NCI-H2029 treated with DMSO at 0.1 percent for 48 hours (cell line): ENCODE measurements around the gene KDM2A.
"Not testable (repeated sequence)": the region's sequence is repeated elsewhere in the genome, so short reads cannot be mapped to it uniquely, and the experiment has no call there.

ENCODE experiments used
- DNase-seq: peaks from one replicate; lab custom pipeline; 2025; lab: John Stamatoyannopoulos, UW

Gene KDM2A

DNA sequence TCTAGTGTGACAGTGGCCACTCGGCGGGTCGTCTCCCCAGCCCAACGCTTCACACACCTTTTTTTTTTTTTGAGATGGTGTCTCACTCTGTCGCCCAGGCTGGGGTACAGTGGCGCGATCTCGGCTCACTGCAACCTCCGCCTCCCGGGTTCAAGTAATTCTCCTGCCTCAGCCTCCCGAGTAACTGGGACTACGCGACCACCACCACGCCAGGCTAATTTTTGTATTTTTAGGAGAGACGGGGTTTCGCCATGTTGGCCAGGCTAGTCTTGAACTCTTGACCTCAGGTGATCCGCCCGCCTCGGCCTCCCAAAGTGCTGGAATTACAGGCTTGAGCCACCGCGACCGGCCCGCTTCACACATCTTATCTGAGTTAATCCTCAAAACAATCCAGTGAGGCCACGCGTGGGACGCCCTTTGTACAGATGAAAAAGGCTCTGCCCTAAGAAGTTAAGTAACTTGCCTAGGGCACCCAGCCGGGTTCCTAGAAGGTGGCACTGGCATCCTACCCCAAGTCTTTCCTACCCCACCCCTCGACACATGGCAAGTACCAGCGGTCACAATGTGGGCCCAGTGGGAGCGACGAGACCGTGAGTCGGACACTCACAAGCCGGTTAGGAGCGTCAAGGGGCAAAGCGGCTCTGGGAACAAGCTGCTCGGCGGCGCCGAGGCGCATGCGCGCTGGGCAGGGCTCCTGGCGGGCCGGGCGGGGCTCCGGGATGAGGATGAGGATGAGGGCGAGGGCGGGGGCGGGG lies 142.0 kb downstream of the KDM2A start:
- DNase-seq, result not testable (repeated sequence)

DNA sequence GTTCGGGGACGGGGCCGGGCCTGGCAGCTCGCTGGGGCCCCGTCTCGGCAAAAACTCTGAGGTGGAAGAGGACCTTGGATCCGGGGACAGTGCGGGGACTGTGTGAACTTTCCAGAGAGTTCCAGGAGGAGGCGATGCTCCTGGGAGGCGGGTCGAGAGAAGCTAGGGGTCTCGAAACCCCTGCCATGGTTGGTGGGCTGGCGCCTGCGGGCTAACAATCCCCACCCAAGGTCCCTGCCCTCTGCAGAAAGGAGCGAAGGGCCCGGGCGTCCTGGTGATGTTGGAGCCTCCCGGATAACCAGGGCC lies 142.5 kb downstream of the KDM2A start:
- no peak for DNase-seq

DNA sequence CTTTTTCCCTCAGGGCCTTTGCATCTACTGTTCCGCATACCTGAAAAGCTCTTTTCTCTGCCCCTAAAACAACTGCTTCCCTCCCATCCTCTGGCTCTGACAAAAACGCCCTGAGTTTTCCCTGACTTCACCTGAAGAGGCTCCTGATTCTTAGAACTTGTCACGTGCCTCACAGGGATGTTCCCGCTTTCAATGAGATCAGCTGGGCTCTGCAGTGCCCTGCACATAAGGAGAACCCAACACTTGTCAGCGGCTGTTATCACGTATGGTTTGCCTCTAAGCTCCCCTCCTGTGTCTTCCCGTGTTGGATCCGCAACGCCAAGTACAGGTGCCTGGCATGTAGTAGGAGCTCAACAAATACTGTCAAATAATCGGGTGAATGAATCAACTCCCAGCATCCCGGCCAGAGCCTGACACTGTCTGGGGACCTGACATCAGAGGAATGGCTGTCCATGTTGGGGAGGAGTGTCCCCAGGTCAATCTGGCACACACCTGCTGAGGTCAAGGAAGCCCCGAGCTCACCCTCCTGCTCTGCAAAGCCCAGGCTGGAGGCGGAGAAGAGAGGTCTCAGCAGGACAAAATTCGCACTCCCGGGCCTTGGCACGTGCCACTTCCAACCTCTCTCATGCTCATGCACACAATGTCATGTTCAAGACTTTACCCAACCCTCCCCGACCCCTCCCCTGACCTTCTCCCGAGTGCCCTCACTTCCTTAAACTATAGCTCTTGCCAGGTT lies 143.1 kb downstream of the KDM2A start:
- no peak for DNase-seq

DNA sequence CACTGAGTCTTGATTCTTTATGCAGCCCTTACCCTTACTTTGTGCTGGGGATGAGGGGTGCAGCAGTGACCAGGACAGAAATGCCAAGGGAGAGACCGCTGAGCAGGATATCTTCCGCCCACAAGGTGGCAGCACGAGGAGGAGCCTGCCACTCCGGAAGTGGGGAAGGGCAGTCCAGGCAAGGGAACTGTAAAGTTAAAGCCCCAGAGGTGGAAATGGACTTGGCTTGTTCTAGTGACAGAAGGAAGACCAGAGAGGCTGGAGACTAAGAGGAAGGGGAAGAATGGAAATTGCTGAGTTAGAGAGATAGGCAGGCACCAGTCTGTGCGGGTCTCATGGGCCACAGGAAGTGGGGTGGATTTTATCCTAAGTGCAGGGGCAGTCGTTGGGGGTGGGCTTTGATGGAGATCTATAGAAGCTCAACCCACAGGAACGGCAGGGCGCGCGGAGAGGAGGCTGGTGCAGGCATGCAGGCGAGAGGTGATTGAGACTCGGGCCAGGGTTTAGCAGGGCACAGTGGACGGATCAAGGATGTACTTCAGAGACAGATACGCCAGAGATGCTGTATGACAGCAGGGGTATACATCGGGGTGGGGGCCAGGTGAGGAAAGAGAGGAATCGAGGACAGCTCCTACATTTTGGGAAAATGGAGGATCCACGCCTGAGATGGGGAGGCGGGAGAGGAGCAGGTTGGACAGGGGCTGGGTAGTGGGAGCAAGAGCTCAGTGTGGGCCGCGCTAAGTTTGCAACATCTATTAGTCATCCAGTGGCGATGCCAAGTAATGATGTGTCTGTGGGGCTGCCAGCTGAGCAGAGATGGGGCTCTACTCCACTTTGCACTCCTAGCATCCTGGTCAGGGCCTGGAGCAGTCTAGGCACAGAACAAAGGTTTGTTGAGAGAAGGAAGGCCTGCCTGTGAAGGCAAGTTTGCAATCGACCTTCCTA lies 143.9 kb downstream of the KDM2A start:
- DNase-seq, result peak; percentile 67

DNA sequence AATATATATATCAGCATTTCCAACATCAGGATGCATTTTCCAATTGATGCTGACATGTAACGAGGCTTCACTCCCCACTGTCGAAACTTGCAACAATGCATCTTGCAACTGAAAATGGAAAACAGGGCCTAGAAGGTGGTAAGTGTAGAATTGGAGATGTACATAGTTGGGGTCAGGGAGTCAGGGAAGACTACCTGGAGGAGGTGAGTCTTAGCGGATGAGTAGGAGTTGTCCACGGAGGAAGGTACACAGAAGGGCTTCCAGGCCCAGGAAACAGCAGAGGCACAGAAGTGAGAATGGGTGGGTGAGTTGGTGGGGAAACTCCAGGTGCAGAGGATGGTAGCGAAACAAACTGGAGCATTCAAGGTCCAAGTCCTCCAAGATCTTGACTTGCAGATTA lies 145.2 kb downstream of the KDM2A start:
- DNase-seq, result no peak

DNA sequence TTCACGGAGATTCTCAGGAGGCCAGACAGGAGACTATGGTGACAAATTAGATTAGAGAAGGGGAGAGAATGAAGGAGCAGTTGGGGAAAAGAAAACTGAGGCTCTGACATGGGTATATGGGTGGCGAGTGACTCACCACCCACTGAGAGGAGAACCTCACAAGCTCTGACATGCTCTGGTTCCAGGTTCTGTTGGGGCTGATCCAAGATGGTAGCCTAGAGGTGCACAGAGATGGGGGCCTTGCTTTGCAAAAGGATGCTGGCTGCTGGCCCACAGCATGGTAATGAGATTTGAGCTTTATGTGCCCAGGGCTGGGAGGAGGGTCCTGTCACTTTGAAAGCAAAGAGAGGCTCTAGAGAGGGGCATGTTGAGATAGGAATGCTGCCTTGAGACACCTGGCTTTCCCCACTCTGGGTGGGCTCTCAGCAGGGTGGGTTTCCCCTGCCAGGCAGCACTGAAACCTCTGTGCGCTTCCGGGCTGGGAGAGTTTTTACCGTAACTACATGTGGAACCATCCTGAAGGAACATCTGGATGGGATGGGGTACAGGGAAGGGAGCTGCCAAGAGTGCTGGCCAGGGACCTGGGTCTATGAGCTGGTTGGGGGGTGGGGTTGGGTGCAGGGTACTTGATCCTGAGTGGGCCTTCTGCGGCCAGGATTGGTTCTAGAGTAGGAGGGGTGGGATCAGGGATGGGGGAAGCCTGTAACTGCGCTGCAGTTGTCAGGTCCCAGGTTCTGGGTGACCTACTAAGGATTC lies 146.0 kb downstream of the KDM2A start:
- DNase-seq, result no peak

DNA sequence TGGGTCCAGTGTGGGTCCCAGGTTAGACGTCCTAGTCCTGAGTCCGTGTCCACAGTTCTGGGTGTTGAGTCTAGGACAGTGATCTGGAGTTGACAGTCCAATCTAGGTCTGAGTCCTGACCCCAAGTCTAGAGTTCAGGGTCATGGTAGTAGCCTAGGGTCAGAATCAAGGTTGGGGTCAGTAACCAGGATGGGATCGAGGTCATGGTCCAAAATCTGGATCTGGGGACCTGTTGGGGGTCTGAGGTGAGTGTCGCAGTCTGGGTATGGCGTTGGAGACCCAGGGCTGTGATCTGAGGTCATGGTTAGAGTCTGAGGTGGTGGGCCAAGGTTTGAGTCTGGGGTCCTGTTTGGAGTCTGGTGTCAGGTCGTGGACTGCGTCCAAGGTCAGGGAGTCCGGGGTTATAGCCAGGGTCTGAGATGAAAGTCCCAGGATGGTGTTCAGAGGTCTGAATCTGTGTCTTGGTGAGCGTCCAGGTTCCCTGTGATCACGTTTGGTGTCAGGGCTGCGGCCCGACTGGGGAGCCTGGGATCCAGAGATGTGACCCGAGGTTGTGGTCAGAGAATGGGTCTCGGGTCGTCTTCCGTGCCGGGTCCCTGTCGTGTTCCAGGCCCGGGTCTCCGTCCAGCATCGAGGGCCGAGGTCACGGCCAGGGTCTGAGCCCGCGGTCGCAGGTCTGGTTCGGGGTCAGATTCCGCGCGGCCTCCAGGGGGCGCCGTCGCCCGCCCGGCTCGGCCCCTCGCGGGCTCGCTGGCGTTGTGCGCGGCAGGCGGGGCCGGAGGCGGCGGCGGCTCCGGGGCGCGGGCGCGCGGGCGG lies 146.8 kb downstream of the KDM2A start:
- no peak for DNase-seq

DNA sequence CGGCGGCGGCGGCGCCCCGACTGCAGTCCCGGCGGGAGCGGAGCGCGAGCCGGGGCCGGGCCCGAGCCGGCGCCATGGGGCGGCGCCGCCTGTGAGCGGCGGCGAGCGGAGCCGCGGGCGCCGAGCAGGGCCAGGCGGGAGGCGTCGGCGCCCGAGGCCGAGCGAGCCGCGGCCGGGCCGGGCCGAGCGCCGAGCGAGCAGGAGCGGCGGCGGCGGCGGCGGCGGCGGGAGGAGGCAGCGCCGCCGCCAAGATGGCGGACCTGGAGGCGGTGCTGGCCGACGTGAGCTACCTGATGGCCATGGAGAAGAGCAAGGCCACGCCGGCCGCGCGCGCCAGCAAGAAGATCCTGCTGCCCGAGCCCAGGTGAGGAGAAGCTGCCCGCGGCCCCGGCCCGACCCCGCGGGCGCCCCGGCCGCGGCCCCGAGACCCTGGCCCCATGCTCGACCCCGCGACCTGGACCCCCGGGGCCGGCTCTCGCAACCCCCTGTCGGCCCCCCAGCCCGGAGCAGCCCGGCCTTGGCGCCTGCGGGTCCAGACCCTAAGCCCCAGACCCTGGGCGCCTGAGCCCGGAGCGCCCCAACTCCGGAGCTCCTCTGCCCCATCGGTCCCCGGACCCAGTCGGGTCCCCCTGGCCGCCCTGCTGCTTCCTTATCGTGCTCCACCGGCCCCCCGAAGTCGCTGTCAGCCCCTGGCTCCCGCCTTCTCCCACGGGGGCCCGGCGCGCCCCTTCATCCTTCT lies 147.6 kb downstream of the KDM2A start, which contains the start of gene GRK2:
Gene GRK2 (plus strand): TSS at position 25 of the 739 bp plus-strand sequence. CDS start 227 bp downstream, at position 252.
- peak; percentile 27 for DNase-seq

DNA sequence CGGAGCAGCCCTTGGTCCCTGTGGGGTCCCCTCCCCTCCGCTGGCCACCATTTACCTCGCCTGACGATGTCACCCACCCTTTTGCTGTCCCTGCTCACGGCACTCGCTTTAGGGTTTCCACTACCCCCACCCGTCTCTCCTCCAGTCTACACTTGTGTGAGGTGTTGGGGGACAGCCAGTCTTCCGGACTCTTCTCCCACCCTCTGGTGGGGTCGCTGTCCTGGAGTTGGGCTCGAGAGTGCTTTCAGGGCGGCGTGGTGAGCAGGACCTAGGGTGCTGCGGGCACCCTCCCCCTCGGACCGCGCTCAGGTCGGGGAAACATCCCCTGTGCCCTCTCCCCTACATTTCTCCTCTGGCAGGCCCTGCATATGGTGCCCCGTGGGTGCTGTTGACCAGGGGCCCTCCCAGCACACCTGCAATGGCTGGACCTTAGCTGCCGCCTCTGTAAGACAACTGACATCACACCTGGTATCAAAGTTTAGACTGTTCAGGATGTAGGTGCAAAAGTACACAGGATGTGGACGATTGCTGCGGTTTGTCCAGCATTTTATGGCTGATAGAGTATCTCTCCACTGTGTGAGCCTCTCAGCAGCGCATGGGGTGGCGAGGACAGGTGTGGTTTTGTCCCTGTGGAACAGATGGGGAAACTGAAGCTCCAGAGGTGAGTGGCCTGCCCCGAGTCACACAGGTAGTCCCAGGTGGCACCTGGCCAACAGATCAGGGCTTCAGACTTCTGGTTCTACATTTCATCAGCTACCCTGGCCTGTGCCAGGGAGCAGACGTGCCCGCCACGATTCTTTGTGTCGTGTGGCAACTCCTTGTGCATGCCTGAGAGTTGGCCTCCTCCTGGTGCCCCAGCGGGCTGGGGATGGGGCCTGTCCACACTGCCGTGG lies 148.4 kb downstream of the KDM2A start:
- peak; percentile 37 for DNase-seq

DNA sequence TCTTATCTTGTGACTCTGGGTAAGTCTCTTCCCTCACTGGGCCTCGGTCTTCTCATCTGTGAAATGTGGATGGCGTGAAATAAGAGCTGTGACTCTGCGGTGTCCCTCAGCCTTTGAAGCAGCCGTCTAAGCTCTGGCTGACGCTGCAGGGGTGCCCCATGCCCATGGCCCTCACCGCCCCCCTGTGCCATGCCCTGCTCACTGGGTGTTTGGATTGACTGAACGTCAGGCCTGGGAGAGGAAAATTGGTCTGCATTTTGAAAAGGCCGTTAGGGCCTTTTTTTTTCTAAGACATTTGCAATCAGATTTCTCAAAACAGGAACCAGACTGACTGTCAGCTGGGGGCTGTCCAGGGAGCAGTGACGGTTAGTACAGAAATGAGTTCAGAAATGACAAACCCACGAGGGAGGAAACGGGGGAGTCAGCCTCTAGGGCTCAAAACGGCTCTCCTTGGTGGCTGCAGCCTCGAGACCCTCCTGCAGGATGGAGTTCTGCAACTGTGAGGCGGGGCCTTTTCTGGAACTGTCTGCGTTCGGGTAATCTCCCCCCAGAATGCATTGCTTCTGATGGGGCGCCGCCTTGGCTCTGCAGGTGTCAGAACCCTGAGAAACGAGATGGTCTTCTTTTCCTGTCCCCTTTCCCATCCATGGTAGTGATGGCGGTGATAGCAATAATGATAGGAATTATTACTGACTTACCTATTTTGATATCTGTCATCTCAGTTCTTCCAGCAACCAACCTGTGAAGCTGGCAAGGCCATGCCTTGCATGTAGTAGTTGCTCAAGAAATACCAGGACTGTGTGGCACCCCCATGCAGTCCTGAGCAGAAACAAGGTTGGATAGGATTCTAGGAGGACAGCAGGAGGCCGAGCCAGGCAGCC lies 149.3 kb downstream of the KDM2A start:
- no peak for DNase-seq

DNA sequence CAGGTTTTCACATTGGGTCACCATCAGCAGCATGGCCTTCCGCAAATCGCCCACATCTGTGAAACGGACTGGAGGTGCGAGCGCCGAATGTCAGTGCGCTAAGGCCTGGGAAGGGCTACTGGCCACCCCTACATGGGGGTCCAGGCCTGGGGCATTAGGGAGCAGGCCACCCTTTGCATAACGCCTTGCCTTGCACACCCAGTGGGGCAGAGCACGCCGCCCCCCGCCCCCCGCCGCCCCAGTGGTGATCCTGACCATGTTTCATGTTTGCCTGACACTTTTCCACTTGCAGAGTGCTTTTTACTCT lies 149.9 kb downstream of the KDM2A start:
- no peak for DNase-seq

DNA sequence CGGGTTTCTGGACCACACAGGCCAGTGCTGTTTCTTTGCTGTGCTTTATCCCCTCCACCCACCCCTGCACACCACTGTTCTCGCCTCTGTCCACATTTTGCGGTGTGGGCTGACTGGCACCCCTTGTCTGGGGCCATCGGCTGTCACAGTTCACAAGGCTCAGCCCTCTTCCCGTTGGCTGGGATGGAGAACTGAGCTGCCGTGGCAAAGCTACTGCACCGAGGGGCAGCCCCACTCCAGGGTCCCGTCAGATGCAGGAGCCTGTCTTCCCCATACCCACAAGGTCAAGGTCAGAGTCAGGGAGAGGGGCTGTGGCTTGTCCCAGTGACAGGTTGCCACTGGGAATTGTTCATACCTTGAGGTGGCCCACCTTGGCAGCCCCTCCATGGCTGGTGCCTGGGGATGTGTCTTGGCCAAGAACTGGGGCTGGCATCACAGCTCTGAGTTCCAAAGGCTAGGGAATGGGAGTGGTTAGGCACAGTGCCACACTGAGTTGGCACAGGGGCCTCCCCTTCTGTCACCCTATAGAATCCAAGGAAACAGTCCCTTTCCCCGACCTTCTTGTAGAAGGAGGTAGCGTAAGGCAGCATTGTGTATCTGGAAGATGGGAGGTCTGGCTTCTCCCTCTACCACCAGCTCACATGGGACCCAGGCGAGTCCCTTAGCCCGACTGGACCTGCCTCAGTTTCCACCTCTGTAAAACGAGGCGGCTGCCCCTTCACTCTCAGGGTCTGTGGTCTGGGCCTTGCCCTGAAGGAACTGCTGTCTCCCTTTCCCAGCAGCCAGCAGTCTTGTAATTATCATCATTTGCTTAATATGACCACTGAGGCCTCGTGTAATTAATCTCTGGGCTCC lies 150.6 kb downstream of the KDM2A start:
- no peak for DNase-seq

DNA sequence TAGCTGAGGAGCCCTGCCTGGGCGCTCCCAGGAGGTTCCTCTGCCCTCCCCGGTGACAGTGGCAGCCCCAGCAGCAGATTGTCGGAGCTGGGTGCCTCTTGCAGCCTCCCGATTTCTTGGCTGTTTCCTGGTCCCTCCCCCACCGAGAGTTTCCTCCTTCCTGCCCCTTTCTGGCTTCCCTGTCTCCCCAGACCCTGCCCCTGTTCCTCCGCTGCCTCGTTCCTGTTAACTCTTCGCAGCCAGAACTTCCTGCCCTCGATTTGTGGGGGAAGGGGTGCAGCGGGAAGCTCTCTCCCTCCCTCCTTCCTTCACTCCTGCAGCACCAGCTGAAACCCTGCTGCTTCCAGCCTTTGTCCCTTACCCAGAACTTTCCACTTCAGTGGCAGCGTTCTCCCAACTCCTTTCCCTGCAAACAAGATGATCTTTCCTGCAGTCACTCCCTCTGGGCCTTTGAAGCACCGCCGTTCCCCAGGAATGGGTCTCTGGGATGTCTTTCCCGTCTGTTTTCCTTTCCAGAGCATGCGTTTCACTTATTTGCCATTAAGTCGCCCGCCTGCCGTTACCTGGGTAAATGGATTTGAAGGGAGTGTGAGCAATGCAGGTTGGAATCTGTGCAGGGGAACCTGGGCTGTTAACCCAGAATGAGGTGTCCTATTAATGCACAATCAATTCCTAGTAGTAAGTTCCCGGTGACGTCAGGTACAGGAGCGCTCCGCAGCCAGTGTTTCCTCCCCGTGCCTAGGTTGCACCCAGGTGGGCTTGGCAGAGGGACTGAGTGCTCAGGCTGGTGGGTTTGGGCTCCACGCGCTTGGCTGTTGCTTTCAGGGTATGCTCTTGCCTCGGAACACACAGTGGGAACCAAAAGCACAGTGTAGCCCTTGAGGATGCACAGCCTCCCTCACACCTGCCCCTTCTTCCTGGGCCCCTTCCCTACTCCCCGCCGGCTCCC lies 151.5 kb downstream of the KDM2A start:
- DNase-seq, result no peak

DNA sequence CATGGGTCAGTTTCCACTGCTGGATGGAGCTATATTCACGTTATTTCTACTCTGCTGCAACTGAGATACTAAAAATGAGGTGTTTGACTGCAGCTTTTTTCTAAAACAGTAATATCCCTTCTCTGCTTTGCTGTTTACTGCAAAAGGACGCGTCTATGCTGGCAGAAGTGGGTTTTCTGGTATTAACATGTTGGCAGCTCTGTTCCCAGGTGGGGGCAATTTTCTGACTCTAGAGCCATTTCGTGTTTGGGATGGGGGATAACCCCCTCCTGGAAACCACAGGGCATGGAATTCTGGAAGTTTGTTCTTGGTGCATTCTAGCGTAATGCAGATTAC lies 152.1 kb downstream of the KDM2A start:
- DNase-seq, result no peak

DNA sequence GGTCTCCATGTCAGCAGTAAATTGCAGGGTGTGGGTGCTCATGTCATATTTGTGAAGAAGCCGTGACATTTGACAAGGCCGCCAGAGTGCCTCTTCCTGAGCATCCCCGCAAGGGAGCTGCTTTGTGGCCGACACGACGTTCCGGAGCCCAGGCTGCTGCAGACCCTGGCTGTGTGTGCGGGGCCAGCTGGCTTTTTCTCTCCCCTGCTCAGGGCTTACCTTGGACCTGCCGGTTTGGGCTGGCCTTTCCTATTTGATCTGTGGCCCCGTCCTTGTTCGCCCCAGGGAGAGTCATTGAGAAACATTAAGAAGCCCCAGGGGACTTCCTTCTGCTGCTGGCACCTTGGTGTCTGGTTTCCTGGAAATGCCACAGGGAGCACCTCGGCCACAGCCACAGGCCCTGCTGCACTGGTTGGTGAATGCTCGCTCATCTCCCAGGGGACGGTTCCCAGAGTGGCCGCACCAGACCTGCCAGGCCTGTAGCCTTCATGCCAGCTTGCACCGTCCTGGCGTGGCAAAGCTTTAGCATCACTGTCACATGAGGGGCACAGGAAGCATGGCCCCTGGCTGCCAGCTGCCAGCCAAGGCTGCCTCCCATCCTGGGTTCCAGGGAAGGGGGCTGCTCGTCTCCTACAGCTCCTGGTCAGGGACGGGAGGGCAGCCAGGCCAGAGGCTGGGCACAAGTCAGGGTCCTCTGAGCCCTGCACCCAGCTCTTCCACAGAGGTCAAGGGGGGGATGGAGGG lies 152.7 kb downstream of the KDM2A start:
- no peak for DNase-seq
